Ovary (tissue), 9 donors: ENCODE results near the gene WNT7B. TPM values are rescaled to one million over a fixed set of nuclear protein-coding genes. Genes with fewer than 3 reads are reported as not detected.

ENCODE experiments used
- DNase-seq, 5 donors: peaks; one replicate each; pipeline ENCODE4 v3.0.0-alpha.2; 2019 to 2020
- H3K27ac ChIP-seq, 2 donors: fragments of 200-600 bp; one replicate each; pipeline versions ENCODE4 v1.5.1 to v1.8.0; 2019 to 2022
- H3K27me3 ChIP-seq: fragments of 200-600 bp; one replicate; pipeline ENCODE4 v1.8.0; 2022
- H3K36me3 ChIP-seq: fragments of 200-600 bp; sonication (generic); one replicate; pipeline ENCODE4 v1.5.1; 2019
- H3K4me1 ChIP-seq: one replicate; pipeline ENCODE4 v1.8.1; 2013; ENCODE audit warnings: mild to moderate bottlenecking, moderate library complexity; ENCODE audit not compliant: insufficient read depth
- H3K4me3 ChIP-seq: fragments of 200-600 bp; sonication (generic); one replicate; pipeline ENCODE4 v1.5.1; 2017
- H3K9me3 ChIP-seq, 2 donors: fragments of 200-600 bp in 1 of 2; sonication (generic) in 1 of 2; one replicate each; pipeline versions ENCODE4 v1.5.1 to v1.8.1; 2013 to 2019; ENCODE audit warnings: mild to moderate bottlenecking in 1 of 2, moderate library complexity in 1 of 2
- CTCF ChIP-seq, 3 donors: fragments of 450-650 bp in 2 of 3; fragments of 200-600 bp in 1 of 3; IDR thresholded peaks; one replicate each; pipeline versions ENCODE4 v1.5.1 to v1.8.0; 2016 to 2022; ENCODE audit warnings: antibody characterized with exemption in 3 of 3, mild to moderate bottlenecking in 1 of 3
- EP300 ChIP-seq: sonication (generic); formaldehyde crosslinking; IDR thresholded peaks from one replicate; pipeline ENCODE4 v1.6.1; 2017; ENCODE audit warnings: antibody characterized with exemption
- POLR2A ChIP-seq: fragments of 450-650 bp; IDR thresholded peaks from one replicate; pipeline ENCODE4 v1.6.1; 2017; ENCODE audit warnings: antibody characterized with exemption, mild to moderate bottlenecking, moderate library complexity
- WGBS, 3 donors: extraction: QIAGEN DNeasy Blood & Tissue Kit in 1 of 3; methylation state at CpG; one replicate each; pipeline versions ENCODE4 v1.1.5 to v1.1.7; 2013 to 2017; 5-methylcytosine and 5-hydroxymethylcytosine counted together
- intact Hi-C, 4 donors: fragments of 100-400 bp; cut with DNase I; formaldehyde crosslinking; loops; one replicate each; pipeline versions ENCODE4 v1.11.0 to v1.15.1; 2022 to 2023
- polyA plus RNA-seq, 2 donors: library from polyadenylated mRNA; stranded (reverse); fragments of 200-250 nt in 1 of 2; fragments of 350-450 nt in 1 of 2; fragmentation: Illumina TruSeq in 1 of 2; extraction: RNeasy Lipid Tissue Mini Kit (QIAGEN cat#74804) in 1 of 2; gene quantifications; one replicate each; pipeline ENCODE4 v1.2.3, GENCODE V29; 2013 to 2014
- total RNA-seq, 7 donors: library from RNA; depleted of rRNA in 2 of 7; stranded (reverse); fragments of >200 nt in 2 of 7; fragmentation: NEBNext Ultra II Directional in 3 of 7; extraction: Animal tissue kit (Norgen Biotek cat#: 25700) in 3 of 7; gene quantifications; one replicate each; pipeline versions ENCODE4 v1.1.0 to v1.2.4, GENCODE V29; 2016 to 2023
- donor health status: DM: no; HTN: no; CAD: no; lungs with moderate emphysema.
- donor health status: DM: no; HTN: no; CAD: no.
- donor health status: Bipolar disorder and iron deficiency.
- donor health status: DM: yes; HTN: yes; CAD: no.
- donor health status: DM: no; HTN: no; CAD: no.
- donor health status: DM: yes; HTN: yes; CAD: no.

WNT7B gene
- total and polyA plus RNA-seq, 9 donors, result 0.22 to 2.5 (median 0.59) TPM; not detected in 5

DNA sequence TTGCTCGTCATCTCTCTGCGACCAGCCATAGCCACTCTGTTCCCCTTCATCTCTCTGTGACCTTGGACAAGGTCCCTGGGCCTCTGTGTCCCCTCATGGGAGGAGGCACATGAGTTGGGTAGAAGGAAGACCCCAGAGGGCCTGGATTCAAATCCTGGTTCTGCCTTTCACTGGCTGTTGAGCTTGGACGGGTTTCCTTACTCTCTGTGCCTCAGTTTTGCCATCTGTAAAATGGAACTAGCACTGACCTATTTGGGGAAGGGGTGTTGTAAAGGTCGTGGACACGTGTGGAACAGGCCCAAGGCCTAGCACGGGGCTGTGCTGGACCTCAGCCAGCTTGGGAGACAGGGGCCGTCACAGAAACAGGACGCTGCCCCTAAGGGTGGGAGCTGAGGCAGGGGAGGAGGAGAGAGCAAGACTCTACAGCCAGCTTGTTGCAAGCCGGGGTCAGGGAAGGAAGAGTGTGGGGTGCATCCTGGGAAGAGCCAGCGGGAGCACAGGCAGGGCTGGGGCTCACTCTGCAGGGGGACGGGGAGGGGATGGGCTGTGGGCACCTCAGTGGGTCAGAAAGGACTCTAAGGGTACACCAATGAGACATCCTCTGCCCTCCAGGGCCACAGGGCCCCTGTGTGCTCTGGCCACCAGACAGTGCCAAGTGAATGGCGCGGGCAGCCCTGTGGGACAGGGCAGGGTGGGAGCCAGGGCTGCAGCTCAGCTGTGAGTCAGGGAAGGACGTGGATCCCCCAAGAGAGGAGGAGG lies 59.1 kb downstream of the WNT7B start:
- WGBS, 3 donors, result 71 to 74% (median 71%) methylated on average over 14 of the region's 14 CpGs
- no peak overlapping the region for H3K4me3 ChIP-seq
- no peaks in the 10 kb centered on the region for H3K27me3 ChIP-seq

GRCh38 chr22:45917146-45917545 lies 59.8 kb downstream of the WNT7B start:
- TF ChIP-seq POLR2A, result no peak
- intact Hi-C loops, result no loop called here
- 51 to 57% (median 53%) methylated on average over 12 of the region's 12 CpGs for WGBS, 3 donors
- Histone ChIP-seq H3K9me3 (no peaks in the 10 kb centered on the region), H3K36me3 (no peaks in the 10 kb centered on the region), H3K27ac (no peak overlapping the region), H3K4me1 (no peaks in the 10 kb centered on the region), H3K4me3 (no peak overlapping the region), H3K27me3 (no peaks in the 10 kb centered on the region)
- no peak for DNase-seq

More for the DNA sequence above, 59.1 kb downstream of the WNT7B start:
- no peak overlapping the region for H3K27ac ChIP-seq
- intact Hi-C loops, result no loop called here
- H3K9me3 ChIP-seq, result no peaks in the 10 kb centered on the region
- no peaks in the 10 kb centered on the region for H3K4me1 ChIP-seq
- no peaks in the 10 kb centered on the region for H3K36me3 ChIP-seq
- no peak for DNase-seq
- TF ChIP-seq CTCF (IDR thresholded peaks at IDR 0.05), result no peak
- no peak for TF ChIP-seq EP300

- Histone ChIP-seq H3K27ac (no peak overlapping the region), H3K9me3 (no peaks in the 10 kb centered on the region), H3K4me1 (no peaks in the 10 kb centered on the region), H3K4me3 (no peak overlapping the region), H3K36me3 (no peaks in the 10 kb centered on the region), H3K27me3 (no peaks in the 10 kb centered on the region)
- TF ChIP-seq POLR2A (no peak), EP300 (no peak), CTCF (IDR thresholded peaks at IDR 0.05) (no peak)
- 77 to 80% (median 77%) methylated on average over 6 to 7 of the region's 7 CpGs for WGBS, 3 donors
- no peak for DNase-seq
- intact Hi-C loops, result no loop called here
Measured at GRCh38 chr22:45916515-45916914, 60.4 kb downstream of the WNT7B start.

DNA sequence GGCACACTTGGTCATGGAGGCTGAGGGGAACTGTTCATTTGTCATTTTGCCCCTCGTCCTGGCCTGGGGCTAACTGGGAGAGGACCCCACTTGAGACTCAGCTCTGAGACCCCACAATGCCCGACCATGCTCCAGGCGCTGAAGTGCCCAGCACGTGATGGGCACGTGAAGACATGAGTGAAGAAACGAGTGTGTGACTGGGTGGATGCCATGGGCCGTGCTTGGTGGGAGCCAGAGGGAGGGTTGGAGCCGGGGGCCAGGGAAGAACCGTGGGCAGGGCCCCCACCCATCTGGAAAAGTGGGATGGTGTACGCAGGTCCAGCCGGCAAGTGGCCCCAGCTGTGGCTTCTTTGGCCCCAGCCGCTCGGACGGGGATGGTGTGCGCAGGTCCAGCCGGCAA lies 61.1 kb downstream of the WNT7B start:
- H3K4me3 ChIP-seq, result no peak overlapping the region
- H3K9me3 ChIP-seq, result no peaks in the 10 kb centered on the region
- TF ChIP-seq EP300 (no peak), POLR2A (no peak), CTCF (IDR thresholded peaks at IDR 0.05) (no peak)
- WGBS, 3 donors, result 82 to 90% (median 89%) methylated on average over 15 to 16 of the region's 16 CpGs
- no peak overlapping the region for H3K27ac ChIP-seq
- DNase-seq, result no peak
- H3K36me3 ChIP-seq, result no peaks in the 10 kb centered on the region
- H3K4me1 ChIP-seq, result no peaks in the 10 kb centered on the region
- intact Hi-C loops, result no loop called here
- H3K27me3 ChIP-seq, result no peaks in the 10 kb centered on the region

GRCh38 chr22:45915151-45915550 lies 61.8 kb downstream of the WNT7B start:
- Histone ChIP-seq H3K36me3 (no peaks in the 10 kb centered on the region), H3K27ac (no peak overlapping the region), H3K9me3 (no peaks in the 10 kb centered on the region), H3K4me3 (no peak overlapping the region), H3K27me3 (no peaks in the 10 kb centered on the region), H3K4me1 (no peaks in the 10 kb centered on the region)
- whole genome bisulfite sequencing, 3 donors, result 92 to 95% (median 94%) methylated on average over 2 of the region's 2 CpGs
- no peak for DNase-seq
- intact Hi-C loops, result no loop called here
- TF ChIP-seq EP300, result no peak
- TF ChIP-seq POLR2A, result no peak
- TF ChIP-seq CTCF (IDR thresholded peaks at IDR 0.05), result no peak
